CD8-positive, alpha-beta memory T cell (primary cell): ENCODE results near the gene P2RX6. TPM values are rescaled to one million over a fixed set of nuclear protein-coding genes. Genes with fewer than 3 reads are reported as not detected.
"Not testable (repeated sequence)": the region's sequence is repeated elsewhere in the genome, so short reads cannot be mapped to it uniquely, and the experiment has no call there.

ENCODE experiments used
- CTCF ChIA-PET: fragments of 350-600 bp; sonication (Branson Sonifier 250); formaldehyde crosslinking; loops from one replicate; lab custom pipeline; 2021; ENCODE audit warnings: antibody characterized with exemption; lab: Charles Lee
- POLR2A ChIA-PET: fragments of 350-600 bp; sonication (Branson Sonifier 250); formaldehyde crosslinking; loops from one replicate; lab custom pipeline; 2021; ENCODE audit warnings: antibody characterized with exemption; lab: Charles Lee
- DNase-seq, 5 donors: peaks; one replicate each; pipeline versions ENCODE4 v3.0.0 to v3.0.0-alpha.2; 2020 to 2022; ENCODE audit warnings: mixed read lengths in 1 of 5
- H3K27ac ChIP-seq: one replicate; pipeline ENCODE4 v1.7.0; 2013; ENCODE audit warnings: low read depth, mild to moderate bottlenecking, low read length, moderate library complexity
- H3K27me3 ChIP-seq: 2 replicates; pipeline ENCODE4 v1.7.0; 2013; ENCODE audit warnings: low read length, mild to moderate bottlenecking; ENCODE audit not compliant: insufficient read depth, poor library complexity, severe bottlenecking
- H3K36me3 ChIP-seq: 2 replicates; pipeline ENCODE4 v1.7.0; 2013; ENCODE audit warnings: mild to moderate bottlenecking, low read length, moderate library complexity; ENCODE audit not compliant: insufficient read depth
- H3K4me1 ChIP-seq: 2 replicates; pipeline ENCODE4 v1.7.0; 2013; ENCODE audit warnings: mild to moderate bottlenecking, low read length, moderate library complexity; ENCODE audit not compliant: insufficient read depth
- H3K4me3 ChIP-seq: 2 replicates; pipeline ENCODE4 v1.7.0; 2013; ENCODE audit warnings: mild to moderate bottlenecking, low read length
- H3K9me3 ChIP-seq: 2 replicates; pipeline ENCODE4 v1.7.0; 2013; ENCODE audit warnings: mild to moderate bottlenecking, low read length
- H3K27ac Mint-ChIP-seq, 8 donors: one replicate each; pipeline ENCODE4 v1.8.0; 2020 to 2021; ENCODE audit warnings: mixed read lengths in 8 of 8, mild to moderate bottlenecking in 6 of 8, inconsistent platforms in 3 of 8, moderate library complexity in 3 of 8
- H3K27me3 Mint-ChIP-seq, 2 donors: one replicate each; pipeline ENCODE4 v1.8.0; 2020 to 2021; ENCODE audit warnings: mixed read lengths in 2 of 2, mild to moderate bottlenecking in 1 of 2, moderate library complexity in 1 of 2
- H3K36me3 Mint-ChIP-seq, 3 donors: one replicate each; pipeline ENCODE4 v1.8.0; 2020 to 2021; ENCODE audit warnings: mixed read lengths in 3 of 3, inconsistent platforms in 1 of 3, mild to moderate bottlenecking in 1 of 3
- H3K4me1 Mint-ChIP-seq, 3 donors: one replicate each; pipeline ENCODE4 v1.8.0; 2020 to 2021; ENCODE audit warnings: mixed read lengths in 3 of 3, inconsistent platforms in 1 of 3, mild to moderate bottlenecking in 1 of 3
- H3K4me3 Mint-ChIP-seq, 7 donors: one replicate each; pipeline ENCODE4 v1.8.0; 2020 to 2021; ENCODE audit warnings: mixed read lengths in 7 of 7, mild to moderate bottlenecking in 6 of 7, moderate library complexity in 4 of 7, inconsistent platforms in 2 of 7
- H3K9me3 Mint-ChIP-seq, 5 donors: one replicate each; pipeline ENCODE4 v1.8.0; 2020 to 2022; ENCODE audit warnings: mixed read lengths in 5 of 5, mild to moderate bottlenecking in 3 of 5, moderate library complexity in 2 of 5, inconsistent platforms in 1 of 5
- polyA plus RNA-seq: library from polyadenylated mRNA; unstranded; fragments of 300-500 nt; fragmentation: Illumina TruSeq; gene quantifications from one replicate; pipeline ENCODE4 v1.2.3, GENCODE V29; 2021
- total RNA-seq, 2 experiments: library from RNA; stranded (reverse); gene quantifications; one replicate each; pipeline ENCODE4 v1.2.3, GENCODE V29; 2021

Gene P2RX6
- total and polyA plus RNA-seq, 3 experiments from 2014 or later = 0.24 to 0.35 (median 0.33) TPM

DNA sequence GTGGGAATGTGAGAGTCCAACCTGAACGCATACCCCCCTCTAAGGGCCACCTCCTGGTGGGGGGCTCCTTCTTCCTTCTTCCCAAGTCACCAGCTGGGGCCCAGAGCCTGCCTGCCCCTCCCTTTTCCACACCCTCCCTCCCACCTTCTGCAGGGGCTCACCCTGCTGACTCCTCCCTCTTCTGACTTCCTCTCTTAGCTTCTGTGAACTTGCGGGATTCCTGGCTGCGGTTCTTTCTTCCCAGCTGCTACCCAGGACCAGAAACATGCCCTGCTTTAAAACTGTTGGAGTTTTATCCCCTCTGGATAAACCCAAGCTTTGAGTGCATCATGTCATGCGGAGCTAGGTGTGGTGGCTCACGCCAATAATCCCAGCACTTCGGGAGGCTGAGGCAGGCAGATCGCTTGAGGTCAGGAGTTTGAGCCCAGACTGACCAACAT, 40.9 kb downstream of the P2RX6 start:
- H3K27ac Mint-ChIP-seq = peak overlapping the region in 2 of 8 donors; percentile 33 to 63
- no peak overlapping the region for H3K27ac ChIP-seq
- H3K4me3 ChIP-seq = no peak overlapping the region
- no peaks in the 10 kb centered on the region for H3K9me3 Mint-ChIP-seq
- H3K27me3 Mint-ChIP-seq = peaks cover 10 to 17% of the 10 kb centered on the region in 2 donors
- peaks cover 9 to 14% (median 12%) of the 10 kb centered on the region in 3 donors for H3K4me1 Mint-ChIP-seq
- ChIA-PET CTCF (no interaction called here), POLR2A (interaction anchor here (0.6 kb wide), 1 partner anchor 919 kb away, joined by 5 read pairs; no protein-coding TSS in a partner anchor)
- no peaks in the 10 kb centered on the region for H3K27me3 ChIP-seq
- H3K4me3 Mint-ChIP-seq = peak overlapping the region in 5 of 7 donors; percentile 29 to 79 (median 44)
- no peak for DNase-seq
- no peaks in the 10 kb centered on the region for H3K9me3 ChIP-seq
- H3K36me3 Mint-ChIP-seq = no peaks in the 10 kb centered on the region
- no peaks in the 10 kb centered on the region for H3K36me3 ChIP-seq
- H3K4me1 ChIP-seq = peaks cover 20% of the 10 kb centered on the region

DNA sequence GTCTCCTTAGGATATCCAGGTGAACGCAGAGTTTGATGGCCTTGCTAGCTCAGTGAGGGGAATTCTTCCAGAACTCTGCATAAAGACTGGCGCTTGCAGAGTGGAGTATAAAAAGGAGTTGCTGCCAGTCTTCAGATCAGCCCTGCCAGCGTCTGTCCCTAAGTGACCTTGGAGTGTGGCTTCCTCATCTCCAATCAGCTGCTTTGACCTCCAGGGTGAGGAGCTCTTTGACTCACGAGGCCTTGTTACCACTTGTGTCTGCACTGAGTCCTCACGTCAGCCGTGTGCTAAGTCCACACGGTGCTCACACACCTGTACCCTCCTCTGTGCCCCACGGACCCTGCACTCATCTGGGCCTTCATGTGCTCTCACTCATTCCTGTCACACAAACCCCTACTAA, 45.4 kb downstream of the P2RX6 start:
- H3K4me1 ChIP-seq = peaks cover 17% of the 10 kb centered on the region
- H3K9me3 Mint-ChIP-seq, H3K36me3 Mint-ChIP-seq, H3K27ac Mint-ChIP-seq, POLR2A ChIA-PET, H3K9me3 ChIP-seq, H3K27ac ChIP-seq, H3K4me3 ChIP-seq, H3K4me3 Mint-ChIP-seq, CTCF ChIA-PET, H3K27me3 ChIP-seq, DNase-seq, H3K36me3 ChIP-seq: not testable (repeated sequence)
- Mint-ChIP-seq H3K4me1 (peaks cover 9 to 14% (median 12%) of the 10 kb centered on the region in 3 donors), H3K27me3 (peaks cover 10 to 12% of the 10 kb centered on the region in 2 donors)

DNA sequence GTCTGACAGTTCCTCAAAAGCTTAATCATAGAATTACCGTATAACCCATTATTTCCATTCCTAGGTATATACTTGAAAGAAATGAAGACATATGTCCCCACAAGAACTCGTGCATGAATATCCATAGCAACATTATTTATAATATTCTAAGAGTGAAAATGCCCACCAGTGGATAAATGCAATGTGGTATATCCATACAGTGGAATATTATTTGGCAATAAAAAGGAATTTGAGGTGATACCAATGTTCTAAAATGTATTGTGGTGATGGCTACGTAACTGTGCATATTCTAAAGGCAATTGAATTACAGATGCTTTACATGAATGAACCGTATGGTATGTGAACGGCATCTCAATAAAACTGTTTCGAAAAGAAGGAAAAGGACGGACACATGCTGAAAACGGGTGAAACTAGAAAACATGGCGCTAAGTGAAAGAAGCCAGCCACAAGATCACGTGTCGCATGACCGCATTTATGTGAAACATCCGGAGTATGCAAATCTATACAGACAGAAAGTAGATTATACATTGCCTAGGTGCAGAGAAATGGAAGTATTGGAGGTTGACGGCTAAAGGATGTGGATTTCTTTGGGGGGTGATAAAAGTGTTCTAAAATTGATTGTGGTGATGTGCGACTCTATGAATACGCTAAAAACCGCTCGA, 46.8 kb downstream of the P2RX6 start:
- H3K4me3 Mint-ChIP-seq, H3K4me3 ChIP-seq, POLR2A ChIA-PET, H3K9me3 Mint-ChIP-seq, H3K36me3 ChIP-seq, H3K4me1 ChIP-seq, H3K27ac ChIP-seq, H3K36me3 Mint-ChIP-seq, H3K27ac Mint-ChIP-seq, DNase-seq, H3K9me3 ChIP-seq, H3K27me3 Mint-ChIP-seq, H3K27me3 ChIP-seq, H3K4me1 Mint-ChIP-seq, CTCF ChIA-PET: not testable (repeated sequence)

DNA sequence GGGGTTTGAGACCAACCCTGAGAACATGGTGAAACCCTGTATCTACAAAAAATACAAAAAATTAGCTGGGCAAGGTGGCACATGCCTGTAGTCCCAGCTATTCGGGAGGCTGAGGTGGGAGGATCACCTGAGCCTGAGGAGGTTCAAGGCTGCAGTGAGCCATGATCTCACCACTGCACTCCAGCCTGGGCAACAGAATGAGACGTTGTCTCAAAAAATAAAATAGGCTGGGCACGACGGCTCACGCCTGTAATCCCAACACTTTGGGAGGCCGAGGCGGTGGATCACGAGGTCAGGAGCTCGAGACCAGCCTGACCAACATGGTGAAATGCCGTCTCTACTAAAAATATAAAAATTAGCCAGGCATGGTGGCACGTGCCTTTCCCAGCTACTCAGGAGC, 49.5 kb downstream of the P2RX6 start:
- CTCF ChIA-PET, DNase-seq, H3K4me1 ChIP-seq, H3K4me3 Mint-ChIP-seq, H3K27ac Mint-ChIP-seq, POLR2A ChIA-PET, H3K27me3 Mint-ChIP-seq, H3K4me1 Mint-ChIP-seq, H3K9me3 Mint-ChIP-seq, H3K4me3 ChIP-seq, H3K9me3 ChIP-seq, H3K27me3 ChIP-seq, H3K27ac ChIP-seq, H3K36me3 Mint-ChIP-seq, H3K36me3 ChIP-seq: not testable (repeated sequence)

DNA sequence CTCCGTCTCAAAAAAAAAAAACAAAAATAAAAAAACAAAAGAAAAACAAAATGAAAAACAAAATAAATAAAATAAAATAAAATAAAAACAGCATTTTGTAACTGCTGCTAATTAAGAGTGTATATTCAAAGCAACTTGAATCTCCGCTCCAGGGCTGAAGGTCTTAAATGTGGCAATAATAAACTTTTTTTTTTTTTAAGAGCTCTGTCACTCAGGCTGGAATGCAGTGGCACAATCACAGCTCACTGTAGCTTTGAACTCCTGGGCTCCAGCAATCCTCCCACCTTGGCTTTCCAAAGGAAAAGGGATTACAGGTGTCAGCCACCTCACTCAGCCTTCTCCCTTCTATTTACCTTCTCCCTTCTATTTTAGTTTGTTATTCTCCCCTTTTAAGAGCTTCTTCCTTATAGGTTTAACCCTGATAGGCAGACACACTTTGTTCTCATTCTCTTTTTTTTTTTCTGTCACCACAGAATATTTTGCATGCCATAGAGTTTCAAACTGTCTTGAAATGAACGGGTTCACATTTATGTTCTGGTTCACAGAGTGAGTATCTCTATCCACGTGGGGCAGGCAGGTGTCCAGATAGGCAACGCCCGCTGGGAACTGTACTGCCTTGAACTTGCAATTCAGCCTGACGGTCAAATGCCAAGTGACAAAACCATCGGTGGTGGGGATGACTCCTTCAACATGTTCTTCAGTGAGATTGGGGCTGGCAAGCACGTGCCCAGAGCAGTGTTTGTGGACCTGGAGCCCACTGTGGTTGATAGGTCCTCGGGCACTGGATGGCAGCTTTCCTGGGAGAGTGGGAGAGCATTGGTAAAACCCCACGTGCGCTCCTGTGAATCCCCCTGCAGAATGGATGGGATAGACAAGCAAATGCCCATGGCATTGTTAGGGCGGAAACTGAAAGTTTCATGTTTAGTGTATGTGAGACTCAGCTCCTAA, 50.2 kb downstream of the P2RX6 start:
- Histone ChIP-seq H3K36me3 (no peaks in the 10 kb centered on the region), H3K27me3 (peaks cover 3% of the 10 kb centered on the region), H3K27ac (no peak overlapping the region), H3K4me1 (no peaks in the 10 kb centered on the region), H3K9me3 (no peaks in the 10 kb centered on the region), H3K4me3 (no peak overlapping the region)
- CTCF ChIA-PET = no interaction called here
- H3K4me1 Mint-ChIP-seq = peaks cover 0 to 6% (median 0%) of the 10 kb centered on the region in 3 donors
- peaks cover 5 to 7% of the 10 kb centered on the region in 2 donors for H3K27me3 Mint-ChIP-seq
- no peaks in the 10 kb centered on the region for H3K36me3 Mint-ChIP-seq
- H3K4me3 Mint-ChIP-seq = no peak overlapping the region
- no peak overlapping the region for H3K27ac Mint-ChIP-seq
- DNase-seq = no peak
- POLR2A ChIA-PET = no interaction called here
- H3K9me3 Mint-ChIP-seq = no peaks in the 10 kb centered on the region

DNA sequence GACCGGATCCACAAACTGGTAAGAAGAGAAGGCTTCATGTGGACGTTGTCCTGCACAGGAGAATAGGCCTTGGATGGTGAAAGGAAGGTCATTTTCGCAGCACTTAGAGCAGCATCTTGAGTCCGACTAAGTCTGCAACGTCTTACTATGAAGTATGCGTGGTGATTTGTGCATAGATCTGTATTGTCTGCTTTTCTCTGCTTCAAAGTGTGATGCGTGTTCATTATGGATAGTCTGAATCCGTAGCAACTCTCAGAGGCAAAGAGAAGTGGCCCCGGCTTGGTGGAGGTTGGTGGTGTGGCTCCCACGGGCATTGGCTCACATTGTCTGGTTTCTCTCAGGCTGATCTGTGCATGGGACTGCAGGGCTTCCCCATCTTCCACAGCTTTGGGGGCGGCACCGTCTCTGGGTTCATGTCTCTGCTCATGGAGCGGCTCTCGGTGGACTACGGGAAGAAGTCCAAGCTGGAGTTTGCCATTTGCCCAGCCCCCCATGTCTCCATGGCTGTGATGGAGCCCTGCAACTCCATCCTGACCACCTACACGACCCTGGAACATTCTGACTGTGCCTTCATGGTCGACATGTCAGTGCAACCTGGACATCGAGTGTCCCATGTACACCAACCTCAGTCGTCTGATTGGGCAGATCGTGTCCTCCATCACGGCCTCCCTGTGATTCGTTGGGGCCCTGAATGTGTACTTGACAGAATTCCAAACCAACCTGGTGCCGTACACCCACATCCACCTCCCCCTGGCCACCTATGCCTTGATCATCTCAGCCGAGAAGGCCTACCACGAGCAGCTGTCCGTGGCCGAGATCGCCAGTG, 52.3 kb downstream of the P2RX6 start:
- H3K9me3 Mint-ChIP-seq = peaks cover 0 to 3% (median 0%) of the 10 kb centered on the region in 5 donors
- no peak overlapping the region for H3K27ac Mint-ChIP-seq
- no peak overlapping the region for H3K4me3 Mint-ChIP-seq
- Histone ChIP-seq H3K36me3 (no peaks in the 10 kb centered on the region), H3K9me3 (no peaks in the 10 kb centered on the region), H3K27ac (no peak overlapping the region), H3K4me1 (no peaks in the 10 kb centered on the region), H3K4me3 (no peak overlapping the region), H3K27me3 (peaks cover 3% of the 10 kb centered on the region)
- DNase-seq = no peak
- ChIA-PET CTCF (no interaction called here), POLR2A (no interaction called here)
- peaks cover 0 to 6% (median 0%) of the 10 kb centered on the region in 3 donors for H3K4me1 Mint-ChIP-seq
- H3K27me3 Mint-ChIP-seq = peaks cover 5 to 7% of the 10 kb centered on the region in 2 donors
- no peaks in the 10 kb centered on the region for H3K36me3 Mint-ChIP-seq

DNA sequence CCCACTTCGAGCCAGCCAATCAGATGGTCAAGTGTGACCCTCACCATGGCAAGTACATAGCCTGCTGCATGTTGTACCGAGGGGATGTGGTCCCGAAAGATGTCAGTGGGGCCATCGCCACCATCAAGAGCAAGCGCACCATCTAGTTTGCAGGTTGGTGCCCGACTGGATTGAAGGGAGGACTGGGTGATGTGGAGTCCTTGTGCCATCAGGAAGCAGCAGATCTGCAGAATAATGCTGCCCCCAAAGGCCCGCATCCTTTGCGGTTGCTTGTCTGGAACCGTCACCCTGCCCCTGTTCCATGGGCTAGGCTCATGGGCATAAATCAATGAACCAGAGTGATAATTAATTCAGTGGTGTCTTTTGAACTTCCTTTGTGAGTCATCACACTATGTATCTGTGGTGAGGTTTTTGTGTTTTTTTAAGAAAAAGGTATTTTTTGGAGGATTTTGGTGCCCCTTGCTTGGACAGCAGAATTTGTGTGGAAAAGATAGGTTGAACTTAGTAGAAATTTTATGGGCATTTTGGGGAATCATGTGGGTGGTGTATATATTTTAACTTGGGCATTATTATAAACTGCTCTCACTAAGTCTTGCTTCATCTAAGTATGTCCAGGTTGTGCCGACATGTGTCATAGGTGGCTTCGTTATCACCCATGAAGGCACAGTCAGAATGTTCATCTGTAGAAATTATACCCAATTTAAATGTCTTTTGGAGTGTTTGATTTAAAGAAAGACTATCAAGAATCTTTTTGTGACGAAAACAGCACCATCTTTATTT, 53.1 kb downstream of the P2RX6 start:
- Mint-ChIP-seq H3K36me3 (no peaks in the 10 kb centered on the region), H3K9me3 (peaks cover 0 to 3% (median 0%) of the 10 kb centered on the region in 5 donors)
- CTCF ChIA-PET = no interaction called here

More for the DNA sequence above, 53.1 kb downstream of the P2RX6 start:
- Mint-ChIP-seq H3K4me1 (peaks cover 0 to 6% (median 0%) of the 10 kb centered on the region in 3 donors), H3K4me3 (no peak overlapping the region), H3K27me3 (peaks cover 5 to 7% of the 10 kb centered on the region in 2 donors), H3K27ac (no peak overlapping the region)
- Histone ChIP-seq H3K9me3 (no peaks in the 10 kb centered on the region), H3K27ac (no peak overlapping the region), H3K4me1 (no peaks in the 10 kb centered on the region), H3K27me3 (peaks cover under 1% of the 10 kb centered on the region), H3K4me3 (no peak overlapping the region), H3K36me3 (no peaks in the 10 kb centered on the region)
- no peak for DNase-seq
- POLR2A ChIA-PET = no interaction called here
